Stimulated activated CD4-positive, alpha-beta T cell treated with anti-CD3 and anti-CD28 coated beads, Interleukin-4, amount 100 ng/mL, for 4 hours (primary cell): ENCODE results near the gene PLEKHM3.
"Not testable (repeated sequence)": the region's sequence is repeated elsewhere in the genome, so short reads cannot be mapped to it uniquely, and the experiment has no call there.

Experiments used
- DNase-seq, 2 experiments: peaks; one replicate each; pipeline ENCODE4 v3.0.0-alpha.2; 2020

Gene PLEKHM3

DNA sequence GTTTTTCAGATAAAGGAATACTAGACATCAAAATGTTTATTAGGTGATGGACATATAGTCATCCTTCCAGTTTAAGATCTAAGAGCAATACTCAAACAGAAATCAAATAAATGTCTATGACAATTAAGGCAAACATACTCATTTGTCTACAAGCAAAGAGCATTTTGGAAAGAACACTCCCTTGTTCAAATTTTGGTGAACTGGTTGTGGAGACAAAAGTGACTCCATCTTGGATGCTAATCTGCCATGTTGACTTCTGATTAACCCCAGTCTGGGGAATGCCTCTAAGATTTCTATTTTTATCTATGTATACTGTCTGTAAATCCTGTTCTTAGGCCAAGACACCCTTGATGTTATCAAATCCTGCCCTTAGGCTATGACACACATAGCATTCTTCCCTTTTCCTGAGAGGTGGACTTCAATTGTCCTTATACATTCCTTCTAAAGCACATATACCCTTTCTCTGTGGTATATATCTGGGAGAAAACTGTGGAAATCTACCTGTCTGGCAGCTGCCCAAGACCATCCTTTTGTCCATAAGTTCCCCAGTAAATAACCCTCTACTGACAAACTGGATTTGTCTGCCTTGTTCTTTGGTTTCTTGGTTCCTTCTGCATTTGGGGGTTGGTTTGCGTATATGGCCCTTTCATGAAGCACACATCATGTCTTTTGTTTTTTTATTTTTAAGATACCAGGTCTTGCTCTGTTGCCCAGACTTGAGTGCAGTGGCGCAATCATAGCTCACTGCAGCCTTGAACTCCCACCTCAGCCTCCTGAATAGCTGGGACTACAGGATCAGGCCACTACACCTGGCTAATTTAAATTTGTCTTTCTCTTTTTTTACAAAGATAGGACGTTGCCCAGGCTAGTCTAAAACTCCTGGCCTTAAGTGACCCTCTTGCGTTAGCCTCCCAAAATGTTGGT, 12.5 kb upstream of the PLEKHM3 start:
- no peak for DNase-seq

GRCh38 chr2:208036357-208036756, 11.0 kb upstream of the PLEKHM3 start:
- no peak for DNase-seq

- no peak for DNase-seq
These were observed 9.3 kb upstream of the PLEKHM3 start for GRCh38 chr2:208034503-208035140.

DNA sequence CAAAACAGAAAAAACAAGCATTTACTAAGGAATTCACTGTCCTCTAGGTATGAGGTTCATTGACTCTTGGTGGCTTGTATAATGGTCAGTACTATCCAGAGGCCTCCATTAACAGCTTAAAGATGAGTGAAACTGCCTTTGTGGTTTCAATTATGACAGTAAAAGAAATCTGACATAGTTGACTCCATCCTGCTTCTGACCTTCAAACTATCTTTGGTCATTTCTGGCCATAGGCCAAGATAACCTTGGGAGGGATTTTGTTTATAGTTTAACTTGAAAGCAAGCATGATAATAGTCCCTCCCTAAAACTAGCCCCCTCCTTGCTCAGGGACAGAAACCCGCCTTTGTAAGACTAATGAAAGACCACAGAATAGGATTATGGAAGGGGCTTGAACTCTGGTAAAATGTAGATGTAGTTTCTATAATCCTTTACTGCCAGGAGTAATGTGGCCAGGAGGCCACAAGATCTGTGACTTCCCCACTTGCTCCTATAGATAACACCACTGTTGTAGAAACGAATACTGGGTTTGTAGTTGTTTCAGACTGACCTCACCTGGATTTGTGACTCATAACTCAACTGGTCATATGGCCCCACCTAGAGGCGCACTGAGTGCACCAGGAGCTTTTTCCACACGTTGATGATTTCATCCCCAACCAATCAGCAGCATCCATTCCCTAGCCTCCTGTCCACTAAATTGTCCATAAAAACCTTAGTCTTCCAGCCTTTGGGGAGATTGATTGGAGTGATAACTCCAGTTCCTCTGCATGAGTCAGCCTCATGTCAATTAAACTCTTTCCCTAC, 8.6 kb upstream of the PLEKHM3 start:
- peak in 1 of 2 experiments; percentile 7 for DNase-seq

DNA sequence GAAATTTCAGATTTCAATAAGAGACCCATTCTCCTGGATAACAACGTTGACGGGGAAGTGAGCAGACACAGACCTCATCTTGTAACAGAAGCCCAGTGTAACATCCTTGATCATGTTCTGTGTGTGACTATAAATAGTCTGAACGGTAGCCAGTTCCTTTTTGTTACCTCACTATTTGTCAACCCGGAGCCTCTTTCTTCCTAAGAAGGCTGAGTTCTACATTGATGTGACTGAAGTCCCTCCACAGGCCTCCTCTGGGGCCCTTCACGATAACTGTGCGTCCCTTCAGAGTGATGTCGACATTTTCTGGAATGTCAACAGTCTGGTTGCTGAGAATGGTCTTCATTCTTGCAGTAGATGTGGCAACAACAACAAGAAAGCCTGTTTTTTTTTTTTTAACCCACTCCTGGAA, 6.3 kb upstream of the PLEKHM3 start:
- DNase-seq: no peak

- peak; percentile 14 to 16 for DNase-seq
These were observed 472 bp upstream of the PLEKHM3 start for GRCh38 chr2:208025814-208026184.

DNA sequence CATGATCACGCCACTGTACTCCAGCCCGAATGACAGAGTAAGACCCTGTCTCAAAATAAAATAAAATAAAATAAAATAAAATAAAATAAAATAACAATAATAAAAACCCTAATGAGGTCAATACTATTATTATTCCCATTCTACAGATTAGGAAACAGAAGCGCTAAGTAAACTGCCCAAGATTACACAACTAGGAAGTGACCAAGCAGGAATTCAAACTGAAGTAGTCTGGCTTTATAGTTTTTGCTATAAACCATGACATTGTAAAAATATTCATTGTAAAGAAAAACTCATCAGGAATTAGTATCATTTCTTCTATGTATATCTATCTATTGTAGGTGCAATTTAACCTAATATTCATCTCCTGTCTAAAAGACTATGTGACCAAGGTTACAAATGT, 1.2 kb downstream of the PLEKHM3 start:
- DNase-seq: no peak

DNA sequence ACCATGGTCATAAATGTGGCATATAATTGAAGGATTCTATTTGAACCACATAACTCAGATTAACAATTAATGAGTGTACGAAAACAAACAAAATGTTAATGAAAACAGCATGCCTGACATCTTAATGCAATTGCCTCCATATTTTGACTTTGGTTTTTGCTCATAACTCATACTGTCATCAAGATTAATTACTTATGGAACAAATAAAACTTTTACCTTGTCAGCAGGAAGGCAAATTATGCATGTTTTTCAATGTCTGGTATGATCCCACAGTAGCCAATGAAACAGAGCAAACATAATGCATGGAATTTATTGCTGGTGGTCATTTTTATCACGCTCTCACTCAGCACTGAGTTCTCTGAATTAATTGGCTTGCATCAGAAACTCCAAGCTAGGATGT, 5.1 kb downstream of the PLEKHM3 start:
- DNase-seq: no peak

DNA sequence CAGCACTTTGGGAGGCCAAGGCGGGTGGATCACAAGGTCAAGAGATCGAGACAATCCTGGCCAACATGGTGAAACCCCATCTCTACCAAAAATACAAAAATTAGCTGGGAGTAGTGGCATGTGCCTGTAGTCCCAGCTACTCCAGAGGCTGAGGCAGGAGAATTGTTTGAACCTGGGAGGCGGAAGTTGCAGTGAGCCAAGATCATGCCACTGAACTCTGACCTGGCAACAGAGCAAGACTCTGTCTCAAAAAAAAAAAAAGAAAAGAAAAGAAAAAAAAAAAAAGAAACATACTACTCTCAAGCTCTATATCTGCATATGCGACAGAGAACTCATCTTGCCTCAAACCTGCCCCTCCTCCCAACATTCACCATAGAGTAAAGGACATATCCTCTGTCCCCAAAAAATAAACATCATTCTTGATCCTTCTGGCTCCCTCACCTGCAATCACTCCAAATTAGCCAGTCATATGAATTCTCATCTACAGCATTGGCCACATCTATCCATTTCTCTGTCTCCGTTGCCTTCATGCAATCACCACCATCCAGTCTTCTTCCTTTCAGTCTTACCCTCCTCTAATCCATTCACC, 7.1 kb downstream of the PLEKHM3 start:
- not testable (repeated sequence) for DNase-seq

GRCh38 chr2:208017721-208018120, 7.6 kb downstream of the PLEKHM3 start:
- no peak for DNase-seq

- no peak for DNase-seq
These were observed 9.9 kb downstream of the PLEKHM3 start for GRCh38 chr2:208015475-208015874.

GRCh38 chr2:208013285-208014178, 11.8 kb downstream of the PLEKHM3 start:
- DNase-seq: no peak

- DNase-seq: no peak
These were observed 12.9 kb downstream of the PLEKHM3 start for GRCh38 chr2:208012449-208012848.

GRCh38 chr2:208010506-208010905, 14.8 kb downstream of the PLEKHM3 start:
- no peak for DNase-seq

DNA sequence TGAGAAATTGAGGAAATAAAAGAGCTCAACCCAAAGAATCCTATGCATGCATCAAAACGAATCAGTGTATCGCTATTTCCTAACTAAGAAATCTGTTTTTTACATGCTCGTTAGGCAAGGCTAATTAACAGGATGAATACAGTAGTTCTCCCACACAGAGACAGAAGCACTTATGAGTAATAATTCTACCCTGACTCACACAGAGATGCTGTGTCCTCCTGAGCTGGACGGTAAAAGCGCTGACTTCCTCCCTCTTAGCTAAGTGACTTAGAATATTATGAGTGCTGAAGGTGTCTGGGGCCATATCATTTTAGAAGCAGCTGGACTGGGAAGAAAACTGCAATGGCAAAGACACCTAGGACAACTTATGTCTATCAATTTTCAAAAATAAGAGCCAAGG, 18.5 kb downstream of the PLEKHM3 start:
- no peak for DNase-seq

GRCh38 chr2:208006337-208006736, 19.0 kb downstream of the PLEKHM3 start:
- DNase-seq: no peak

GRCh38 chr2:208001924-208002323, 23.4 kb downstream of the PLEKHM3 start:
- no peak for DNase-seq

DNA sequence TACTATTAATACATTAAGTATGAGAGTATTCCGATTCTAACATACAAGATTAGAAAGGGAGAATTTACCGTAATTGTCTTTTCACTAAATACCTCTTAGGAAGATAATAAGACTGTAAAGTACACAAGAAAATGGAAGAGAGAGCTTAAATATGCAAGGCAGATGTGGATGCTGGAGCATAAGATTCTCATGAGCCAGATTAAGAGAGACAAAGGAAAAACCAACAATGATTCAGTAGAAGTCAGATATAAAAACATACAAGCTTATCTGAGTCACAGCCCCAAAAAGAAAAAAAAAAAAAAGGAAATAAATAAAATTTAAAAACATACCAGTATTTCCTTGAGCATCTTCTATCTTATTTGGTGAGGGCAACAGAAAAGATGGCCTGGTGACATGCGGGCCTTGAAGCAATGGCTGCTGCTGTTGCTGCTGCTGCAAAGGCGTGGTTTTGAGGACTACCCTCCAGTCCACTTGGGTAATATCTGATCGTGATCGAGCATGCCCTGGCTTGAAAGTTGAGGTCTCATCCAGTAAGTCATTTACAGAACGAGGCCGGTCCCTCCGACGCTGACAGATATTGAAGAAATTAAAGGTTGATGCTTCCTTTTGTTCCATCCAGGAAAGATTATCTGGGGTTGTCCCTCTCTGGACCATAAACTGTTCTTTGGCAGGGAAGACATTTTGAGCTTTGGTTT, 24.5 kb downstream of the PLEKHM3 start:
- DNase-seq: no peak

- DNase-seq: no peak
These were observed 28.5 kb downstream of the PLEKHM3 start for GRCh38 chr2:207996848-207997247.

DNA sequence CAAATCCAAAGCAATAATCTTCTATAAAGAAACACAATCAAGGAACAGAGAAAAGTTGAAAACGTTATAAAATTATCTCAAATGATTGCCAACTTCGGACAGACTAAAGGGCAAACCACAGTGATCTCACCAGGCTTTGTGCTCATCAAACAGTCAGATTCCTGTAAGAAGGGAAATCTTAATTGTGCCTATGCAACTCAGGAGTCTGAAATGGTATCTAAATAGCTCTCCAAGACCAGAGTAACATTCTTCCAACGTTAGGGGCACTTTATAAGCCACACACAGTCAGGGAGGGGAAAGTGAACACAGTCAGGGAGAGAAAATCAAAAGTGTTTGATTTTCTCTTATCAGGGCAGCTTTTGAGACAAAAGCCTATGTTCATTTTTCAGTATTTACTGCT, 29.4 kb downstream of the PLEKHM3 start:
- DNase-seq: no peak

GRCh38 chr2:207993151-207993763, 32.1 kb downstream of the PLEKHM3 start:
- no peak for DNase-seq
